Measurements from ENCODE around the gene S1PR2.

The S1PR2 gene

DNA sequence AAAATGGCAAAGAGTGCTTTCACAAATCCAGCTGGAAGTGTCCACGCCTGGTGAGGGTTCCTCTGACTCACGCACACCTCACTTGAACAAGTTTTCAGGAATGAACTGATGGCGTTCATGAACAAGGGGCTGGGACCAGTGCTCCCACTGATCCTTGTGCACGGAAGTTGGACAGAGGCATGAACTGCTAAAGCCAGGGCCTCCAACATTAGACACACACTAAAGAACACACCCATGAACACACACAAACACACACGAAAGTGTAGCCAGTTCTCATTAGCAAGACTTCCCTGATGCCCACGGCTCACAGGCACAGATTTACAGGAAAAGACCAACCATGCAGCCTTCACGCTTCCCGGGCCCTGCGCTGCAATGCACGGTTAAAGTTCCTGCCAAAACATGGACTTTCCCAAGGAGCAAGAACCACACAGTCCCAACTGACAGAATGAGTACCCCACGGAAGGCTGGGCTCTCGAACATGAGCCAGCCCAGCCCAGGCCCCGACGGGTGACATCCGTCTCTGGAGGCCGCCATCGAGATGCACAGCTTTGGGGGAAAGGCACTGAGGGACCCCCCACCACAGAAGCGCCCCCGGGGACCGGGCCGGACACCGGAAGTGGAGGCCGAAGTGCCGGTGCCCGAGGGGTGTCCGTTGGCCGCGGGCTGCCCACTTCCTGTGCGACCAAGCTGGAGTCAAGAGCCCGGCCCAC is 37.2 kb downstream of the S1PR2 start:
- H3K4me3 ChIP-seq (ENCODE audit: low read depth, low read length) = peak overlapping the region; percentile 88
- no peak for TF ChIP-seq POLR2A (IDR thresholded peaks at IDR 0.05; ENCODE audit: extremely low read depth, insufficient read length)
- DNase-seq (ENCODE audit: low read depth) = peak; percentile 64

DNA sequence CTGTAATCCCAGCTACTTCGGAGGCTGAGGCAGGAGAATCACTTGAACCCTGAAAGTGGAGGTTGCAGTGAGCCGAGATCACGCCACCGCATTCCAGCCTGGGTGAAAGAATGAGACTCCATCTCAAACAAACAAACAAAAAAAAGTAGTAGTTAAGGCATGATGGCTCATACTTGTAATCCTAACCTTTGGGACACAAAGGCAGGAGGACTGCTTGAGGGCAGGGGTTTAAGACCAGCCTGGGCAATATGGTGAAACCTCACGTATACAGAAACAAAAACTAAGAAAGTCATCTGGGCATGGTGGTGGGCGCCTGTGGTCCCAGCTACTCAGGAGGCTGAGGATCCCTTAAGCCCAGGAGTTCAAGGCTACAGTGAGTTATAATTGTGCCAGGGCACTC is 38.2 kb downstream of the S1PR2 start:
- peak overlapping the region; percentile 88 for H3K4me3 ChIP-seq (ENCODE audit: low read depth, low read length)
- DNase-seq (ENCODE audit: low read depth) = no peak
- TF ChIP-seq, protein P1, sequence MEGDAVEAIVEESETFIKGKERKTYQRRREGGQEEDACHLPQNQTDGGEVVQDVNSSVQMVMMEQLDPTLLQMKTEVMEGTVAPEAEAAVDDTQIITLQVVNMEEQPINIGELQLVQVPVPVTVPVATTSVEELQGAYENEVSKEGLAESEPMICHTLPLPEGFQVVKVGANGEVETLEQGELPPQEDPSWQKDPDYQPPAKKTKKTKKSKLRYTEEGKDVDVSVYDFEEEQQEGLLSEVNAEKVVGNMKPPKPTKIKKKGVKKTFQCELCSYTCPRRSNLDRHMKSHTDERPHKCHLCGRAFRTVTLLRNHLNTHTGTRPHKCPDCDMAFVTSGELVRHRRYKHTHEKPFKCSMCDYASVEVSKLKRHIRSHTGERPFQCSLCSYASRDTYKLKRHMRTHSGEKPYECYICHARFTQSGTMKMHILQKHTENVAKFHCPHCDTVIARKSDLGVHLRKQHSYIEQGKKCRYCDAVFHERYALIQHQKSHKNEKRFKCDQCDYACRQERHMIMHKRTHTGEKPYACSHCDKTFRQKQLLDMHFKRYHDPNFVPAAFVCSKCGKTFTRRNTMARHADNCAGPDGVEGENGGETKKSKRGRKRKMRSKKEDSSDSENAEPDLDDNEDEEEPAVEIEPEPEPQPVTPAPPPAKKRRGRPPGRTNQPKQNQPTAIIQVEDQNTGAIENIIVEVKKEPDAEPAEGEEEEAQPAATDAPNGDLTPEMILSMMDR (IDR thresholded peaks at IDR 0.05; ENCODE audit: low read depth, low read length) = no peak
- TF ChIP-seq POLR2A (IDR thresholded peaks at IDR 0.05; ENCODE audit: extremely low read depth, insufficient read length) = no peak
- TF ChIP-seq, protein P2, sequence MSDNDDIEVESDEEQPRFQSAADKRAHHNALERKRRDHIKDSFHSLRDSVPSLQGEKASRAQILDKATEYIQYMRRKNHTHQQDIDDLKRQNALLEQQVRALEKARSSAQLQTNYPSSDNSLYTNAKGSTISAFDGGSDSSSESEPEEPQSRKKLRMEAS (IDR thresholded peaks at IDR 0.05; ENCODE audit: low read depth, low read length) = no peak
- no peak for TF ChIP-seq MYC (IDR thresholded peaks at IDR 0.05; ENCODE audit: low read depth, low read length)

DNA sequence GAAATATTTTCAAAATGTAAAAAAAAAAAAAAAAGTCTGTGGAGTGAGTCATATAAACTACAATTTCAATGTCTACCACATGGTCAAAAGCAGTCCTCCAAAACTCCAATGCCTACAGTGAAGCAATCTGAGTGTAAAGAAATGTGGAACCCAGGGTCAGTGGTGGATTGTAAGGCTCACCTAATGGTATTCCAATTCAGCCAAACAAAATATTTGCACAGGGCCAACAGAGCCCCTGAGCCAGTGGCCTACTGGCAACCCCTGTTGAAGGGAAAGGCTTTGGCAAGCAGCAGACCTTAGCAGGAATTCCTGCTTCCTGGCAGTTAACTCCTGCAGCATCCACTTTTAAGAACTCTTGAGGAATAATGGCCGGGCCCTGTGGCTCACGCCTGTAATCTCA is 39.8 kb downstream of the S1PR2 start:
- TF ChIP-seq POLR2A (IDR thresholded peaks at IDR 0.05; ENCODE audit: extremely low read depth, insufficient read length) = no peak
- TF ChIP-seq, protein P2 (IDR thresholded peaks at IDR 0.05; ENCODE audit: low read depth, low read length) = no peak
- TF ChIP-seq MYC (IDR thresholded peaks at IDR 0.05; ENCODE audit: low read depth, low read length) = no peak
- DNase-seq (ENCODE audit: low read depth) = peak; percentile 41
- H3K4me3 ChIP-seq (ENCODE audit: low read depth, low read length) = peak overlapping the region; percentile 33

DNA sequence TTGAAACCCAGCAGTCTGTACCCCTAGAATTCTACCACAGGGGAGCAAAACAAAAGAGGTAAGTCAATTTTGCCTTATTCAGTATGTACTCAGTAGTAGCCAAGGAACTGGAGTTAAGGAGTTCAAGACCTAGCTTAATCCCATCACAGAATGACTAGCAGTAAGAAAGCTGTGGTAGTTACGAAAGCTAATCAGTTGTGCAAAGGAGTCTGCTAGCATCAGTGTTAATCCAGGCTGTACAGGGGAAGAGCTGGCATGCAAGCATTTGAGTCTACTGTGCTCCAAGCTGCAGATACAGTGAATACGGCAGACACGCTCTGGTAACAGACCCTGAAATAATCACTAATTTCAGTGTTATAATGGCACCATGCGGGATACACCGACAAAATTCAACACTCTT is 41.1 kb downstream of the S1PR2 start:
- H3K4me3 ChIP-seq (ENCODE audit: low read depth, low read length) = peak overlapping the region; percentile 0
- TF ChIP-seq MYC (IDR thresholded peaks at IDR 0.05; ENCODE audit: low read depth, low read length) (no peak), POLR2A (IDR thresholded peaks at IDR 0.05; ENCODE audit: extremely low read depth, insufficient read length) (no peak)
- TF ChIP-seq, protein P2 (IDR thresholded peaks at IDR 0.05; ENCODE audit: low read depth, low read length) = no peak
- TF ChIP-seq, protein P1 (IDR thresholded peaks at IDR 0.05; ENCODE audit: low read depth, low read length) = no peak
- DNase-seq (ENCODE audit: low read depth) = peak; percentile 68

DNA sequence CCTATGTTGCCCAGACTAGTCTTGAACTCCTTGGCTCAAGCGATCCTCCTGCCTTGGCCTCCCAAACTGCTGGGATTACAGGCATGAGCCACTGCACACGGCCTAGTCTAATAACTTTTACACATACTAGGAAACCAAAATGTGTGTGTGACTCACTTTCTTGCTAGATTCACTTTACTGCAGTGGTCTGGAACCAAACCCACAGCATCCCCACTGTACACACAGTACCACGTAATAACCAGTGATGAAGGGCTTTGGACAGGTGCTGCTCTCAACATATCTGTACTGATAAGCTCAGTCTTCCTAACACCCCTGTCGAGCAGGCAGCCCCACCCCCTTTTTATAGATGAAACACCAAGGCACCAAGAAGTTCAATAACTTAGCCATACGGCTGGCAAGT is 41.5 kb downstream of the S1PR2 start:
- H3K4me3 ChIP-seq (ENCODE audit: low read depth, low read length) = no peak overlapping the region

DNA sequence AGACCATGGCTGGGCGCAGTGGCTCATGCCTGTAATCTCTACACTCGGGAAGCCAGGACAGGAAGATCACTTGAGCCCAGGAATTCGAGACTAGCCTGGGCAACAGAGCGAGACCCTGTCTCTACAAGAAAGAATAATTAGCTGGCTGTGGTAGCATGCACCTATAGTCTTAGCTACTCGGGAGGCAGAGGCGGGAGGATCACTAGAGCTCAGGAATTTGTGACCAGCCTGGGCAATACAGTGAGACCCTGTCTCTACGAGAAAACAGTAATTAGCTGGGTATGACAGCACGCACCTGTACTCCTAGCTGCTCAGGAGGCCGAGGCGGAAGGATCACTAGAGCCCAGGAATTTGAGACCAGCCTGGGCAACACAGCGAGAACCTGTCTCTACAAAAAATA is 43.8 kb downstream of the S1PR2 start:
- no peak for DNase-seq (ENCODE audit: low read depth)
- H3K4me3 ChIP-seq (ENCODE audit: low read depth, low read length) = no peak overlapping the region
- no peak for TF ChIP-seq POLR2A (IDR thresholded peaks at IDR 0.05; ENCODE audit: extremely low read depth, insufficient read length)
- TF ChIP-seq, protein P1 (IDR thresholded peaks at IDR 0.05; ENCODE audit: low read depth, low read length) = no peak
- no peak for TF ChIP-seq MYC (IDR thresholded peaks at IDR 0.05; ENCODE audit: low read depth, low read length)
- TF ChIP-seq, protein P2 (IDR thresholded peaks at IDR 0.05; ENCODE audit: low read depth, low read length) = no peak

More for the DNA sequence above, 41.5 kb downstream of the S1PR2 start:
- DNase-seq (ENCODE audit: low read depth) = peak; percentile 46
- TF ChIP-seq POLR2A (IDR thresholded peaks at IDR 0.05; ENCODE audit: extremely low read depth, insufficient read length) (no peak), MYC (IDR thresholded peaks at IDR 0.05; ENCODE audit: low read depth, low read length) (no peak)
- TF ChIP-seq, protein P2 (IDR thresholded peaks at IDR 0.05; ENCODE audit: low read depth, low read length) = no peak
- TF ChIP-seq, protein P1 (IDR thresholded peaks at IDR 0.05; ENCODE audit: low read depth, low read length) = no peak
